SK-N-SH treated with all-trans-retinoic acid at 6 μM for 48 hours (cell line): Measurements from ENCODE around the gene ATF1.

Experiments
- ATAC-seq: fragments of 200-7000 bp; cut with Tn5 transposase; 3 replicates; pipeline ENCODE4 v1.9.1; 2020; ENCODE audit warnings: mild to moderate bottlenecking, moderate library complexity
- ARNTL ChIP-seq: fragments of 450-650 bp; formaldehyde crosslinking; IDR thresholded peaks from 2 replicates; pipeline ENCODE4 v1.5.0; 2020; ENCODE audit warnings: low read depth, mild to moderate bottlenecking, moderate library complexity, borderline replicate concordance
- BACH2 ChIP-seq: fragments of 250-450 bp; sonication (Bioruptor Pico); IDR thresholded peaks from 2 replicates; pipeline ENCODE4 v1.9.0; 2021; ENCODE audit warnings: mild to moderate bottlenecking, borderline replicate concordance
- CREB5 ChIP-seq: fragments of 250-450 bp; sonication (Bioruptor Pico); IDR thresholded peaks from 2 replicates; pipeline ENCODE4 v1.5.1; 2020; ENCODE audit warnings: low read depth, mild to moderate bottlenecking, moderate library complexity
- CSDC2 ChIP-seq: fragments of 250-450 bp; sonication (Bioruptor Pico); IDR thresholded peaks from 2 replicates; pipeline ENCODE4 v1.5.0; 2020; ENCODE audit warnings: mild to moderate bottlenecking, moderate library complexity
- ESRRG ChIP-seq: fragments of 250-450 bp; sonication (Bioruptor Pico); IDR thresholded peaks from 2 replicates; pipeline ENCODE4 v1.6.1; 2021; ENCODE audit warnings: mild to moderate bottlenecking
- GLIS3 ChIP-seq: fragments of 250-450 bp; sonication (Bioruptor Pico); IDR thresholded peaks from 2 replicates; pipeline ENCODE4 v1.5.0; 2020; ENCODE audit warnings: mild to moderate bottlenecking, moderate library complexity
- ISL1 ChIP-seq: fragments of 250-450 bp; sonication (Bioruptor Pico); IDR thresholded peaks from 2 replicates; pipeline ENCODE4 v2.1.2; 2022; ENCODE audit warnings: mild to moderate bottlenecking, moderate library complexity
- PATZ1 ChIP-seq: fragments of 250-450 bp; sonication (Bioruptor Pico); IDR thresholded peaks from 2 replicates; pipeline ENCODE4 v1.8.0; 2020; ENCODE audit warnings: mild to moderate bottlenecking, moderate library complexity, borderline replicate concordance
- POU6F1 ChIP-seq: fragments of 250-450 bp; sonication (Bioruptor Pico); IDR thresholded peaks from 2 replicates; pipeline ENCODE4 v1.8.0; 2021; ENCODE audit warnings: low read depth, mild to moderate bottlenecking, moderate library complexity, borderline replicate concordance
- RARB ChIP-seq: fragments of 250-450 bp; sonication (Bioruptor Pico); IDR thresholded peaks from 2 replicates; pipeline ENCODE4 v1.8.0; 2021; ENCODE audit warnings: mild to moderate bottlenecking, moderate library complexity
- TCF4 ChIP-seq: fragments of 250-450 bp; sonication (Bioruptor Pico); IDR thresholded peaks from 2 replicates; pipeline ENCODE4 v1.8.0; 2021; ENCODE audit warnings: mild to moderate bottlenecking, moderate library complexity, borderline replicate concordance
- TOX ChIP-seq: fragments of 250-450 bp; sonication (Bioruptor Pico); IDR thresholded peaks from 2 replicates; pipeline ENCODE4 v1.8.0; 2021; ENCODE audit warnings: mild to moderate bottlenecking, moderate library complexity, borderline replicate concordance
- TSHZ2 ChIP-seq: fragments of 250-450 bp; sonication (Bioruptor Pico); IDR thresholded peaks from 2 replicates; pipeline ENCODE4 v1.5.0; 2020; ENCODE audit warnings: mild to moderate bottlenecking, moderate library complexity
- ZC3H10 ChIP-seq: fragments of 250-450 bp; sonication (Bioruptor Pico); IDR thresholded peaks from 2 replicates; pipeline ENCODE4 v1.5.1; 2021; ENCODE audit warnings: mild to moderate bottlenecking, moderate library complexity
- ZFP3 ChIP-seq: fragments of 250-450 bp; sonication (Bioruptor Pico); IDR thresholded peaks from 2 replicates; pipeline ENCODE4 v1.5.0; 2020; ENCODE audit warnings: mild to moderate bottlenecking, moderate library complexity
- ZFP30 ChIP-seq: fragments of 450-650 bp; formaldehyde crosslinking; IDR thresholded peaks from 2 replicates; pipeline ENCODE4 v1.5.0; 2022; ENCODE audit warnings: mild to moderate bottlenecking, moderate library complexity
- ZNF565 ChIP-seq: fragments of 450-650 bp; formaldehyde crosslinking; conservative IDR thresholded peaks from 2 replicates; pipeline ENCODE4 v1.5.0; 2020; ENCODE audit warnings: low read depth, mild to moderate bottlenecking, moderate library complexity
- ZNF70 ChIP-seq: fragments of 450-650 bp; formaldehyde crosslinking; IDR thresholded peaks from 2 replicates; pipeline ENCODE4 v1.5.0; 2020; ENCODE audit warnings: mild to moderate bottlenecking, moderate library complexity
- ZNF8 ChIP-seq: fragments of 450-650 bp; formaldehyde crosslinking; IDR thresholded peaks from 2 replicates; pipeline ENCODE4 v1.5.0; 2020; ENCODE audit warnings: mild to moderate bottlenecking, moderate library complexity

The ATF1 gene

GRCh38 chr12:50778663-50779590 lies 15.0 kb downstream of the ATF1 start (continued):
- TF ChIP-seq ZNF70 (CRISPR knock-in tag) = no peak
- TF ChIP-seq, all 23 proteins: peak for 0

GRCh38 chr12:50780013-50780412 lies 16.1 kb downstream of the ATF1 start:
- TF ChIP-seq ZNF565 (CRISPR knock-in tag) = no peak
- TF ChIP-seq ZFP3 (CRISPR knock-in tag) = no peak
- no peak for TF ChIP-seq PATZ1 (CRISPR knock-in tag)

GRCh38 chr12:50784501-50784900 lies 20.6 kb downstream of the ATF1 start:
- TF ChIP-seq TOX (CRISPR knock-in tag) (no peak), GLIS3 (CRISPR knock-in tag) (no peak), TCF4 (CRISPR knock-in tag) (no peak), BACH2 (CRISPR knock-in tag) (no peak), ZFP30 (CRISPR knock-in tag) (no peak), ARNTL (CRISPR knock-in tag) (no peak), POU6F1 (CRISPR knock-in tag) (no peak), ZNF565 (CRISPR knock-in tag) (no peak), CREB5 (CRISPR knock-in tag) (no peak), ESRRG (CRISPR knock-in tag) (no peak), CSDC2 (CRISPR knock-in tag) (no peak), PATZ1 (CRISPR knock-in tag) (no peak), TSHZ2 (CRISPR knock-in tag) (no peak), RARB (CRISPR knock-in tag) (no peak), ZNF8 (no peak), ZC3H10 (CRISPR knock-in tag) (no peak), ISL1 (no peak), ZNF70 (CRISPR knock-in tag) (no peak)
- TF ChIP-seq, all 23 proteins: peak for 0
- ATAC-seq = no peak

More at GRCh38 chr12:50780013-50780412, 16.1 kb downstream of the ATF1 start:
- ATAC-seq = no peak
